Measurements from ENCODE around the gene COLQ.

COLQ gene

GRCh38 chr3:15519096-15519495, 2.4 kb downstream of the COLQ start:
- DNase-seq: no peak

GRCh38 chr3:15514663-15515340, 6.7 kb downstream of the COLQ start:
- no peak for DNase-seq

- DNase-seq: no peak
These were observed 7.5 kb downstream of the COLQ start for GRCh38 chr3:15513810-15514662.

GRCh38 chr3:15513116-15513515, 8.4 kb downstream of the COLQ start:
- DNase-seq: no peak

- no peak for DNase-seq
These were observed 9.3 kb downstream of the COLQ start for GRCh38 chr3:15512166-15512565.

- DNase-seq: no peak
These were observed 10.3 kb downstream of the COLQ start for GRCh38 chr3:15511156-15511555.

GRCh38 chr3:15510493-15510892, 11.0 kb downstream of the COLQ start:
- DNase-seq: no peak

- DNase-seq: no peak
These were observed 14.9 kb downstream of the COLQ start for GRCh38 chr3:15506571-15506970.

GRCh38 chr3:15505479-15506165, 15.9 kb downstream of the COLQ start:
- no peak for DNase-seq

- DNase-seq: no peak
These were observed 18.9 kb downstream of the COLQ start for GRCh38 chr3:15502616-15503015.

- DNase-seq: no peak
These were observed 20.4 kb downstream of the COLQ start for GRCh38 chr3:15501126-15501525.

GRCh38 chr3:15500107-15500724, 21.3 kb downstream of the COLQ start:
- DNase-seq: no peak

GRCh38 chr3:15499536-15499935, 22.0 kb downstream of the COLQ start:
- no peak for DNase-seq

- DNase-seq: no peak
These were observed 22.9 kb downstream of the COLQ start for GRCh38 chr3:15498431-15499214.

GRCh38 chr3:15497964-15498363, 23.5 kb downstream of the COLQ start:
- DNase-seq: no peak

GRCh38 chr3:15496341-15496664, 25.2 kb downstream of the COLQ start:
- DNase-seq: no peak

GRCh38 chr3:15495461-15496340, 25.8 kb downstream of the COLQ start:
- no peak for DNase-seq

- no peak for DNase-seq
These were observed 28.1 kb downstream of the COLQ start for GRCh38 chr3:15493436-15493835.

GRCh38 chr3:15492847-15493360, 28.6 kb downstream of the COLQ start:
- DNase-seq: no peak

- DNase-seq: no peak
These were observed 30.4 kb downstream of the COLQ start for GRCh38 chr3:15491143-15491542.

GRCh38 chr3:15490158-15490557, 31.3 kb downstream of the COLQ start:
- DNase-seq: no peak

Data from CD4-positive, alpha-beta T cell treated with Interleukin-12 subunit alpha and Interleukin-12 subunit beta, for 1 hour (primary cell).